Stimulated activated CD8-positive, alpha-beta memory T cell treated with anti-CD3 and anti-CD28 coated beads, Interleukin-4, amount 100 ng/mL, for 48 hours (primary cell): Measurements from ENCODE around the gene IMMP2L.
"Not testable (repeated sequence)": the region's sequence is repeated elsewhere in the genome, so short reads cannot be mapped to it uniquely, and the experiment has no call there.

Experiments
- DNase-seq: peaks from one replicate; pipeline ENCODE4 v3.0.0-alpha.2; 2020

Gene IMMP2L

DNA sequence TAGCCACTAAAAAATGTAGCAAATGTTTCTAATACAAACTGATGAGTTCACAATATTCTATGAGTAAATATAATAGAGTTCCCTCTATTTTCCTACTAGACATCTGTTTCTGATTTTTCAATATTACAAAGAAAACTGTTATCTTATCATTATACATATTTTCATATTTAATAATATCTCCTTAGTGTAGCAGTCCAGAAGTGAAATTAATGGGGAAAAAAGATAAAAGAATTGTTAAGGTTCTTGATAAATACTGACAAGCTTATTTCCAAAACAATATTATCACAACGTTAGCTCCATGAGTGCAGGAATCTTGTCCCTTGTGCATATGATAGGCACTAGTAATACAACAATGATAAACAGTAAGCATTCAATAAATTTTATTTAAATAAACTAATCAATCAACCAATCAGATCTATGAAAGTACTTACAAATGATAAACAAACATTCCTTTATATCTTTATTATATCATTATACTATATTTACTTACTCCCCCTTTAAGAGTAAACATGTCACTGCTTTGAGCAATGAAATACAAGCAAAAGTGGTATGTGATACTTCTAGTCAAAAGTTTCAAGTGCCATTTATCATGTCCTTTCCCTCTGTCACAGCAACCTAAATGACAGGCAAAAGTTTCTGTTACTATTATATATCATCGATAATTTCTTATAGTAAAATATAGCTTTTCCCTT, 103.1 kb downstream of the IMMP2L start:
- DNase-seq: no peak

DNA sequence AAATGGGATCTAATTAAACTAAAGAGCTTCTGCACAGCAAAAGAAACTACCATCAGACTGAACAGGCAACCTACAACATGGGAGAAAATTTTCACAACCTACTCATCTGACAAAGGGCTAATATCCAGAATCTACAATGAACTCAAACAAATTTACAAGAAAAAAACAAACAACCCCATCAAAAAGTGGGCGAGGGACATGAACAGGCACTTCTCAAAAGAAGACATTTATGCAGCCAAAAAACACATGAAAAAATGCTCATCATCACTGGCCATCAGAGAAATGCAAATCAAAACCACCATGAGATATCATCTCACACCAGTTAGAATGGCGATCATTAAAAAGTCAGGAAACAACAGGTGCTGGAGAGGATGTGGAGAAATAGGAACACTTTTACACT, 111.6 kb downstream of the IMMP2L start:
- DNase-seq: not testable (repeated sequence)

DNA sequence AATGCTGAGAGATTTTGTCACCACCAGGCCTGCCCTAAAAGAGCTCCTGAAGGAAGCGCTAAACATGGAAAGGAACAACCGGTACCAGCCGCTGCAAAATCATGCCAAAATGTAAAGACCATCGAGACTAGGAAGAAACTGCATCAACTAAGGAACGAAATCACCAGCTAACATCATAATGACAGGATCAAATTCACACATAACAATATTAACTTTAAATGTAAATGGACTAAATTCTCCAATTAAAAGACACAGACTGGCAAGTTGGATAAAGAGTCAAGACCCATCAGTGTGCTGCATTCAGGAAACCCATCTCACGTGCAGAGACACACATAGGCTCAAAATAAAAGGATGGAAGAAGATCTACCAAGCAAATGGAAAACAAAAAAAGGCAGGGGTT, 114.8 kb downstream of the IMMP2L start:
- DNase-seq: not testable (repeated sequence)

DNA sequence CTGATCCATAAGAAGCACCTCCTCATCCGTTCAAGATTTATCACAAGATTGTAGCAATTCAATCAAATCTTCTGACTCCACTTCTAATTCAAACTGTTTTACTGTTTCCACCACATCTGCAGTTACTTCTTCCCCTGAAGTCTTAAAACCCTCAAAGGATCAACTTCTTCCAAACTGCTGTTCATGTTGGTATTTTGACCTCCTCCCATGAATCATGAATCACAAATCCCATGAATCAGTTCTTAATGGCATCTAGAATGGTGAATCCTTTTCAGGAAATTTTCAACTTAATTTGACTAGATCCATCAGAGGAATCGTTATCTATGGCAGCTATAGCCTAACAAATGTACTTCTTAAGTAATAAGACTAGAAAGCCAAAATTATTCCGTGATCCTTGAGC, 122.3 kb downstream of the IMMP2L start:
- DNase-seq: no peak

DNA sequence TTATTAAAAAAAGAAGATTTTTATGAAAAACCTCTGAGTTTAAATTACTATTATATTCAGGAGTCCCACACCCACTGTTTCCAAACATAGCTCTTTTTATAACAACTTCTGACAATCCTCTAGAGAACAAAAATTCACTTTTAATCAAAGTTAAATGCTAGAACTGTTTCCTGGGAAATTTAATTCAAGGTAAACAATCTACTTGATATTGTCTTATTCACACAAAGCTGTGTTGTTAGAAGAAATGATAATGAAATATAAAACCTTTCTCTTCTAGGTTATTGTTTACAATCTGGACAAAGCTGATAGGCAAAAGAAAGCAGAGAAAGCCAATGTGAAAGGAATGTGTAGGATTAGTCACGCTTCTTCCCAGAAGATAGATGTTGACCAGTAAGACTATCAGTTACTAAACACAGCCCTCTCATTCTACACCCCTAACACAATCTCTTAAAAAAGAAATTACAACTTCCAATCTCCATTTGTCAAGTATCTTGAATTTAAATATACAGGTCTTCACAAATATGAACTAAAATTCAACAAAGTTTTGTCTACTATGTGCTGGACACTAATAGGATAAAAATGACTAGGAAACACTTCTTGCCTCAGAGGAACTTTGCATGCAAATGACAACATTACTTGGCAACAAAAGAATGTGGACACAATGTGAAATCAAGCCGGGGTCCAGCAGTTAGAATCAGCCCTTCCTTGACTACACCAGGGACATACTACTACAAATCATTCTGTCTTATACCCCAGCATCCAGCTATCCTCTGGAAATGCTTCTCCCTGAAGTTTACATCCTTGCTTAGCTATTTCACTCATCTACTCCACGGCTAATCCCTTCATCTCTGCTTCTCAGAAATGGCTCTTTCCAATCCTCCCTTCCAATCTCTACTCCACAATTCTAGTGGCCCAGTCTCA, 123.7 kb downstream of the IMMP2L start:
- no peak for DNase-seq

DNA sequence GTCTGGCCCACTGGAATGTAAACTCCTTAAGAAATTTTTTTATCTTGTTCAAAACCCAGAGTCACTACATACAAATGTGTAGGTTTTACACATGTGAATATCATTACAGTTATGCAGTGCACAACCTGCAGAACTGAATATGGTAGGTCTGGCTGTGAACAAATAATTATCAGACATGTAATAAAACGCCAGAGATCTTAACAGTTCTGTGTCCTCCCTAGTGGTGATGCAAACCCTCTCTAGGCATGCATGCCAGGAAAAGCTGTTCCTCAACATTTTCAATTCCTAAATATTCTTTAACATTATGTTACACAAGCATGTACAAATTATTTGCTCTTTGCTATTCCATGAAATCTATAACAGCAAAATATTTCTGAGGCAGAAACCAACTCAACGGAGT, 124.6 kb downstream of the IMMP2L start:
- DNase-seq: no peak

DNA sequence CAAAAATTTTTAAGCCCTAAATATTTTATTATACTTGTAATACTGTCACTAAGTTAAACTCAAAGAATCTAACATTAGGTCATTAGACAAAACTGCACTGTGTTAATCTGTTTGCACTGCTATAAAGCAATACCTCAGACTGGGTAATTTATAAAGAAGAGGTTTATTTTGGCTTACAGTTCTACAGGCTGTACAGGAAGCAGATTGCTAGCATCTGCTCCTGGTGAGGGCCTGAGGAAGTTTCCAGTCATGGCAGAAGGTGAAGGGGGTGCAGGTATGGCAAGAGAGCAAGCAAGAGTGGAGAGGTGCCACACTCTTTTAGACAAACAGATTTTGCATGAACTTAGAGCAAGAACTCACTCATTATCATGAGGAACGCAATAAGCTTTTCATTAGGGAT, 125.7 kb downstream of the IMMP2L start:
- DNase-seq: no peak

DNA sequence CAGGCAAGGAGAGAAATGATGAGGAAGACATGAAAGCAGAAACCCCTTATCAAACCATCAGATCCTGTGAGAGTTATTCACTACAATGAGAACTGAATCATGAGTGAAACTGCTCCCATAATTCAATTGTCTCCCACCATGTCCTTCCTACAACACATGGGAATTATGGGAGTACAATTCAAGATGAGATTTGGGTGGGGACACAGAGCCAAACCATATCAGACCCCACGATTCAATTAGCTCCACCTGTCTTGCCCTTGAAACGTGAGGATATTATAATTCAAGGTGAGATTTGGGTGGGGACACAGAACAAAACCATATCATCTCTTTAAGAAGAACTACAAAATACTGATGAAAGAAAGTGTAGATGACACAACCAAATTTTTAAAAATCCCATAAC, 128.9 kb downstream of the IMMP2L start:
- DNase-seq: no peak

DNA sequence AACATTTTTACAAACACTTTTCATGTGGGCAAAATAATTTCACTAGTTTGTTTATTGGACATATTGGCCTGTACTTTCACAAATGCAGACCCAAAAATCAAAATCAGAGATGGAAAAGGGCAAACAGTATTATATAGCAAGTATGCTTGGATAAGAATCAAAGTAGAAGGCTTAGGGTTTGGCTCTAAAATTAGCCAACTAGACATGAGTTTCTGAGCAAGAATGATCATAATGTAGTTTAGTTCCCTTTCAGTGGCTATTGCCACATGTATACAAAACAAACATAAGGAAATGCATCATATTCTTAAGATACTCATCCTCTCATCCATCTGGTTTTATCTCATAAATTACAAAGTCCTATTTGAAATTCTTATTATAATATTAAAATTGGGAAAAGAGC, 132.5 kb downstream of the IMMP2L start:
- DNase-seq: no peak

DNA sequence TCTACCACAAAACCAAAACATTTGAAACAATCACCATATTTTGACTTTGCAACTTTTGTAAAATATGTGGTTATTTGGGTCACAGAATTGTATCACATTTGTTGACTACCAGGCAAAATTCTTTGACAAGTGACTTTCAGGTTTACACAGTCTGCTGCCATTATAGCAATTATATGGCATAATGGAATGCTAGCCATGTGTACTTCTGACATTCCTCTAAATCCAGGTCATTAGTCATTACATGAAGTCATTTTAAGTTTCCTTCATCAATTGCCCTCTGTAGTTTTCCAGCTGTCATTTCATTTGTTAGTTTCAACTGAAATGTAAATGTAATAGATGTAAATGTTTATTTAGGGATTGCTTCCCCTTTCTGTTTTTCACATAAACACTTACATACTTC, 137.5 kb downstream of the IMMP2L start:
- no peak for DNase-seq

DNA sequence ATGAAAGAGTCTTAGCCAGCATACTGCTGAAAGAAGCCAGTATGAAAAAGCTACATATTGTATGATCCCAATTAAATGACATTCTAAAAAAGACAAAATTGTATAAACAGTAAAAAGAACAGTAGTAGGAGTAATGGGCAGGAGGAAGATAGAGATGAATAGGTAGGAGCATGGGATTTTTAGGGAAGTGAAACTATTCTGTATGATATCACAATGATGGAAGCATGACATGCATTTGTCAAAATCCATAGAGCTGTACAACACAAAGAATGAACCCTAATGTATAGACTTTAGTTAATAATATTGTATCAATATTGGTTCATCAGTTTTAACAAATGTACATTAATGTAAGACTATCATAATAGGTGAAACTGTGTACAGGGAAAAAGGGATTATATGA, 147.9 kb downstream of the IMMP2L start:
- no peak for DNase-seq

DNA sequence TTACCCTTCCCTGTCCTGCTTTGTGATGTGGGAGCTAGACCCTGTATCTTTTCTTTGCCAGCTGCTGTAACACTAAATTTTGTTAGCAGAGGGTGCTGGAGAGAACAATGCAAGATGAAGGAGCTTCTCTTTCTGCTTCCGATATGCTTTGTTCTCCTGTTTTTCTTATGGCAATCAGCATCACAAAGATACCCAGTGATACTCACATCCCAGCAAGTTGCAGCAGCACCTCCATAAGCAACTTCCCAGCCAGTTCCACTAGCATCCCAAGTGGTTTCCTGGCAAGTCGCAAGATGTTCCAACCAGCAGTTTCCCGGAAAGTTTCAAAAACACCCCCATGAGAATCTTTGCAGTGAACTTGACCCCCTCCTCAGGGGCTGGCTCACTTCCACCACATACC, 148.6 kb downstream of the IMMP2L start:
- no peak for DNase-seq

DNA sequence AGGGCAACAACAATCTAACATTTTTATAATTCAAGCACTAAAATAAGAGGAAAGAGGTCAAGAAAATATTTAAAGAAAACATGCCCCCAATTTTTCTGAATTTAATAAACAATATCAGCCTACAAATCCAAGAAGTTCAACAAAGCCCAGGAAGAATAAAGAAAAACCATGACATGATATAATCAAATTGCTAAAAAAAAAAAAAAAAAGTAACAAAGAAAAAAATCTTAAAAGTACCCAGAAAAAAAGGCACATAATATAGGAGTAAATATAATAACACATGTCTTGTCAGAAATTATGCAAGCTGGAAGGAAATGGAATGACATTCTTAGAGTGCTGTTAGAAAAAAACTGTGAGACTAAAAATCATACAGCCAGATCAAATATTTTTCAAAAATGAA, 151.4 kb downstream of the IMMP2L start:
- no peak for DNase-seq

DNA sequence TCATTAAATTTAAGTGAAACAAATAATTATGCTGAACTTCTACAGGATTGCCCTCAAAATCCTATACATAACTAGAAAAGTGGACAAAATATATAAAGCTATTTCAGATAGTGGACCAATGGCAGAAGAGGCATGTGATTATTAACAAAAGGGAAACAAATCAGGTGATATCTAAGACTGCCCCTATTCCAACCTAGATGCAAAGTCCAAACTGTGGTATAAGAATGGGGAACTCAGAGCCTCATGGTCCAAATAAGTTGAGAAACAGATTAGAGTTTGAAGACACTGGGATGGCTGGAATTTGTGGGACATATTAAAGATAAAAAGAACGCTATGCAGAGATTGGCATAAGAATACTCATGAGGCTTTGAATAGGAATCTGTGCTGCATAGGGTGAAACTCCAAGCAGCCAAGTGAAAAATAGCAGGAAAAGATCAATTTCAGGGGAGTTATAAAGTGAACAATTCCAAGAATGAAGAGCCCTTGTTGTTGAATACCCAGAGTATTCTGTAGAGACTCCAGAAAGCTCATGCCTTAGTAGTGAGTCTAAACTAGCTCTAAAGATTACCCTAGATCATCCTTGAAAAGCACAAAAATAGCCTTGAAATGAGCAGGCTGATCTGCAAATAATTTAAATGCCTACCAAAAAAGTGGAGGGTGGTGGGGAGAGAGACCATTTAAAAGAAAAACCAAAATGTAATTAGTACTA, 152.4 kb downstream of the IMMP2L start:
- no peak for DNase-seq

DNA sequence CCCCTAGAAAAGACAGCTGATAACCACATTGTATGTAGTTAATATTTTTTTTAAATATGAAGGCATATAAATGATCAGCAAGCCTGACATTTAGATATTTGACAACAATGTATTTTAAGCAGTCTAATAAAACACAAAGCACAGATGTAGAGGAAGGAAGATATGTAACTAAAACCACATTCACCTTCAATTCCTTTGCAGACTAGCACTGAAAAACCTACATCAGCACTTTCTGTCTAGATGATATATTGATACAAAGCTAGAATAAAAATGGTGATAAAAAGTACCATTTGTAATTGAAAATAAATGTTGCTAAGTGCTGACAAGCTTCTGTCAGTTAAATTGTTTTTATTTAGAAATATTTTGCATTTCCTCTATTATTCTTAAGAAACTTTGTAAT, 153.6 kb downstream of the IMMP2L start:
- no peak for DNase-seq

DNA sequence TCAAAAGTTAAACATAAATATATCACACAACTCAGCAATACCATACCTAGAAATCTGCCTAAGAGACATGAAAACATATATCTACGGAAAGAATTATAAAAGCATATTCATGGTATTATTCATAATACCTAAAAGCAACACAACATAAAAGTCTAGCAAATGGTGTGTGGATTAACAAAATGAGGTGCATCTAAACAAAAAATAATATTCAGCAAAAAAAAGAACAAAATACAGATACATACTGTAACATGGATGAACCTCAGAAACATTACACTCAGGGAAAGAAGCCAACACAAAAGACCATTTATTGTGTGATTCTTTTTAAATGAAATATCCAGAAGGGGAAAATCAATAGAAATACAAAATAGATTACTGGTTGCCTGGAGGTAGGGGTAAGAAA, 155.0 kb downstream of the IMMP2L start:
- DNase-seq: no peak

DNA sequence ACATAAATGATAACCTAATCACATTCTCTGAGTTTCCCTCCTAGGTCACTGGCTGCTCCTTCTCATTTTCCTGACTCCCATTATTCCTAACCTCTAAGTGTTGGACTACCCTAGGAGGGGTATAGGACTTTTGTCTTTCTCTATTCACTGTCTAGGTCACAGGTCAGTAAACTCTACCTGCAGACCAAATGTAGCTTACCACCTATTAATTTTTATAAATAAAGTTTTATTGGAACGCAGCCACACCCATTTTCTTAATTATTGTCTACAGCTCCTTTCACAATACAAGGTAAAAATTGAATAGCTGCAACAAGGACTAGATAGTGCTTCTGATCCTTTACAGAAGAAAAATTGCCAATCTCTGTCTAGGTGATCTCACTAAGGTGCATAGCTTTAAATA, 156.7 kb downstream of the IMMP2L start:
- DNase-seq: no peak

DNA sequence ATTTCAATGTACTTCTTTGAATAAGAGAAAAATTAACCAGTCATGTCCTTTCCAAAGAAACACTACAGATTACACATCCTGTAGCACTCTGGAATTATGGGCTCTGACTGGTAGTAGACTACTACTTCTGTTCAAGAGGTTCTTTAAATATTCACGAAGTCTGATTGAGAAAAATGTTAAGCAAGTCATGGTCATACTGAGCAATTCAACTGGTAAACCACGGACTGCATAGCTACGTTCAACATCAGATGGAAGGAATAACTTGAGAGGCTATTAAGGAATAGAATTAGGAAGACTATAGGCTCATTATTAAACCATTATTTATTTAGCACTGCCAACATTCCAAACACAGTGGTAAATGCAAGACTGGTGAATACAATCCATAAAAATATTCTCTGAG, 160.8 kb downstream of the IMMP2L start:
- DNase-seq: no peak

DNA sequence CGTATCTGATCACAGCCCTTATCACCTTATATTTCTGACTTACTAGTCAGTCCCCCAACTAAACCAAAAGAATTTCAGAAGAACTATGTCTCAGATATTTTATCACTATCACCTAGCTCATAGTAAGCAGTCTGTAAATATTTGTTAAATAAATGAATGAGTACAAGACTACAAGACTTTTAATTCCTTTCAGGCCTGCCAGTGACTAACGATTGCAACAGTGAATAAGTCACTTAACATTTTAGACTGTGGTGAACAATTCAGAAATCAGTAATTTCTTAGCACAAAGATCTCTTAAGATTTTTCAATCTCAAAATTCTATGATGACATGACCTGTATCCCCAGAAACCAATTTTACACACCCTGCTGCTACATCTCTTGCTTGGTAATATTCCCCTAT, 162.2 kb downstream of the IMMP2L start:
- DNase-seq: no peak

DNA sequence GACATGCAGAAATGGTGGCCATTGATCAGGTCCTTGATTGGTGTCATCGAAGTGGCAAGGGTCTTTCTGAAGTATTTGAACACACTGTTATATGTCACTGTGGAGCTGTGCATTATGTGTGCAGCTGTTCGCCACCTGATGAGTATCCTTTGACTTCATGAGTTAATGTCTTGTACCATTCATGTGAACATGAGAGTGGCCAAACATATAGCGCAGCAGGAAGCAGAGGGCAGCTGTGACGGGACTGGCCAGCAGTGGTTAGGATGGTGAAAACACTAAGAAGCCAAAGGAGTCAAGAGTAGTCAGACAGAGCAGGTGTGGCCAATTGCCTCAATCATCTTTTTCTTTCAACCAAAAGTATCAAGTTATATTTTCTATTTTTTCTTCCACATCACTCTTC, 167.4 kb downstream of the IMMP2L start:
- DNase-seq: no peak

DNA sequence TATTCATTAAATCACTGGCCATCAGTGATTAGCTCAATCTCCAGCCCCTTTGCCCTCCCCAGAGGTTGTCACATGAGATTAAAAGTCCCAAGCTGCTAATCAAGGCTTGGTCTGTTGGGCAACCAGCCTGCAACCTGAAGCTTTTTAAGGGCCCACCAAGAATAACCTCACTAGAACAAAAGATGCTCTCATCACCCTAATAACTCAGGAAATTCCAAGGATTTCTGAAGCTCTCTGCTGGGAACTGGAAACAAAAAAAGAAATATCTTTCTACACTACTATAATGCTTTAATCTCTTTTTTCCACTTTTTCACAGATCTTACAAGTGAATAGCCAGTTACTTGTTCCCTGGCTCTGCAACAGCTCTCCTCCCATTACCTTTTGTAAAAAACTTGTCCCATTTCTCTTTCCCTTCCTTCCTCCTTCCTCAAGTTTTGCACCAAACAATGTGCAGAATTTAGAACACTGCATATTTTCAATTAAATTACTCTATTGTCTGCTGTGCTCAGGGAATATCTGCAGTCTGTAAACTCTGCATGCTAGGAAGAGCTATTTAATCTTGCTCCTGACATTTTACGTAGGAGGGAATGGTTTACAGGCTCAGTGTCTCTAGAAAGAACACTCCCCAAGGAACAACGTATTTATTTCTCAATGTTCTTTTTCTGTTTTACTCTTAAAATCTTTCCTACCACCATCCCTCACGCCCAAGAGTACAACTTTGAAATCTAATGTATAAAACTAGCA, 169.1 kb downstream of the IMMP2L start:
- DNase-seq: no peak

DNA sequence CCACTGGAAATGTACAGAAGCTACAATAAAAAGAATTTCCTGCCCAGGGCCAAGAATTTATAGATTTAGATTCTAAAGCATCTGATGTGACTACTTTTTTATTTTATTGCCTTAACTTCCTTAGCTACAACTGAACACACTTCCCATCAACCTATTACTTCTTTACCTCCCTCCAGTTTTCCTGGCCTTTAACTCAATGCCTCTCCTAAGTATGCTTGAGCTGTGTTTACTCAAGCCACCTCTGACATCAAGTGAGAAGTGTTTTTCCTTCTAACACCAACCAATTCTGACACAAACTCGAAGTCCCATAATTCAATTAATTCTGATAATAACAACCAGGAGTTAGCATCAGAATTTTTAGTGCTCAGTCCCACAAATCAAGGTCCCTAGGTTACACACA, 170.0 kb downstream of the IMMP2L start:
- DNase-seq: no peak

DNA sequence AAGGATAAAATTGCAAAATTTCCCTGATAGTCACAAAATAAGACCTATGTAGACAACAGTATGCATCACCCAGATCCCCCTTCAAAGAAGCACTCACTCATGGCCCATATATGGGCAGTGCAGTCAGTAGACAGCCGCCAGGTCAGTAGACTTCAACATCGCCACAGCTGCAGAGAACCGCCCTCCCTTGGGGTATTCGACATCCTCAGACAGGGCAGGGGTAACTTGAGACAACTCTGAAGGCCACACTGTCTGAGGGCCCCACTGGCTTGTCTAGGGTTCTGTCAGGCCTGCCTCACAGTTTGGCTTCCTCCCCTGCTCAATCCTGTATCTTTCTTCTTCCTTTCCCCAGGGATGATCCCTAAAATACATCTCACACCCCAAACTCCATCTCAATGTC, 172.3 kb downstream of the IMMP2L start:
- DNase-seq: no peak
